Endothelial cell of umbilical vein (primary cell): Measurements from ENCODE around the gene B4GALNT1. TPM values are rescaled to one million over a fixed set of nuclear protein-coding genes. Genes with fewer than 3 reads are reported as not detected.
A peak's percentile ranks its signal among the peaks of the same experiment; 100 is the strongest.

Experiments
- BruUV-seq: library from RNA; stranded (reverse); fragments of 400-500 nt; replicated peaks from 2 replicates; lab custom pipeline; 2021; lab: Mats Ljungman, UMichigan
- CTCF ChIA-PET: fragments of 300-600, 350-600 bp; sonication (Branson Sonifier 250); formaldehyde crosslinking; loops from one replicate; lab custom pipeline; 2021; ENCODE audit warnings: antibody characterized with exemption, inconsistent platforms; lab: Charles Lee
- POLR2A ChIA-PET: fragments of 300-600, 350-600 bp; sonication (Branson Sonifier 250); formaldehyde crosslinking; loops from one replicate; lab custom pipeline; 2021; ENCODE audit warnings: antibody characterized with exemption, inconsistent platforms; lab: Charles Lee
- DNase-seq: peaks from one replicate; pipeline ENCODE4 v3.0.0-alpha.2; 2011; ENCODE audit warnings: low read depth, low spot score
- FAIRE-seq: peaks from 2 replicates; lab custom pipeline; 2011; peaks lifted over from hg19 to GRCh38; lab: Jason Lieb, UNC
- H2AFZ ChIP-seq: 2 replicates; pipeline ENCODE4 v1.6.0; 2012; ENCODE audit warnings: low read depth, low read length, control low read depth, inconsistent platforms
- H3K27ac ChIP-seq: 2 replicates; pipeline ENCODE4 v1.5.1; 2011; ENCODE audit warnings: low read depth, mild to moderate bottlenecking, control low read depth, low read length, moderate library complexity; ENCODE audit not compliant: insufficient read depth
- H3K27me3 ChIP-seq, 2 experiments: 2 replicates each; pipeline versions ENCODE4 v1.6.0 to v1.6.1; 2011; ENCODE audit warnings: low read length in 2 of 2, mixed read lengths in 1 of 2; ENCODE audit not compliant: control insufficient read depth in 2 of 2, insufficient read depth in 2 of 2
- H3K36me3 ChIP-seq, 2 experiments: 2 replicates in 1 of 2; 3 replicates in 1 of 2; pipeline ENCODE4 v1.5.1; 2011; ENCODE audit warnings: low read length in 2 of 2, mild to moderate bottlenecking in 1 of 2, moderate library complexity in 1 of 2; ENCODE audit not compliant: control insufficient read depth in 2 of 2, insufficient read depth in 2 of 2; ENCODE audit errors: extremely low read depth in 1 of 2
- H3K4me1 ChIP-seq: 3 replicates; pipeline ENCODE4 v1.5.1; 2011; ENCODE audit warnings: mild to moderate bottlenecking, low read length; ENCODE audit not compliant: control insufficient read depth, insufficient read depth; ENCODE audit errors: extremely low read depth
- H3K4me2 ChIP-seq: 2 replicates; pipeline ENCODE4 v1.6.1; 2011; ENCODE audit warnings: low read length, control low read depth, mixed read lengths; ENCODE audit not compliant: insufficient read depth
- H3K4me3 ChIP-seq, 3 experiments: fragments of 200-600 bp in 1 of 3; sonication (generic), shearing (Covaris generic) in 1 of 3; replicated peaks in 1 of 3; 2 replicates each; pipeline ENCODE4 v1.5.1; 2011 to 2016; ENCODE audit warnings: control low read depth in 3 of 3, low read length in 3 of 3, mild to moderate bottlenecking in 2 of 3, inconsistent platforms in 1 of 3, low read depth in 1 of 3, moderate library complexity in 1 of 3; ENCODE audit not compliant: insufficient read depth in 1 of 3
- H3K79me2 ChIP-seq: 2 replicates; pipeline ENCODE4 v1.6.0; 2012; ENCODE audit warnings: low read length, inconsistent platforms; ENCODE audit not compliant: control insufficient read depth, insufficient read depth
- H3K9ac ChIP-seq: replicated peaks from 2 replicates; pipeline ENCODE3; 2011; ENCODE audit warnings: low read length, control low read depth; ENCODE audit not compliant: insufficient read depth; ENCODE audit errors: extremely low read depth
- H3K9me1 ChIP-seq: replicated peaks from 3 replicates; pipeline ENCODE4 v1.6.0; 2011; ENCODE audit warnings: mild to moderate bottlenecking, low read length; ENCODE audit not compliant: control insufficient read depth, insufficient read depth; ENCODE audit errors: extremely low read depth
- H3K9me3 ChIP-seq: replicated peaks from 2 replicates; pipeline ENCODE4 v1.5.1; 2012; ENCODE audit warnings: low read length, inconsistent platforms; ENCODE audit not compliant: control insufficient read depth, insufficient read depth
- H4K20me1 ChIP-seq: replicated peaks from 2 replicates; pipeline ENCODE3; 2011; ENCODE audit warnings: mild to moderate bottlenecking, low read length; ENCODE audit not compliant: control insufficient read depth, insufficient read depth; ENCODE audit errors: extremely low read depth
- EZH2 ChIP-seq: IDR thresholded peaks from 2 replicates; pipeline ENCODE4 v1.6.1; 2012; ENCODE audit warnings: borderline replicate concordance, low read depth, mild to moderate bottlenecking, moderate library complexity, low read length, inconsistent platforms; ENCODE audit not compliant: severe bottlenecking
- GATA2 ChIP-seq: IDR thresholded peaks from 2 replicates; pipeline ENCODE4 v1.7.0; 2011; ENCODE audit warnings: low read depth, mild to moderate bottlenecking, moderate library complexity, mixed read lengths, low read length; ENCODE audit not compliant: insufficient read length, insufficient read depth
- JUN ChIP-seq: IDR thresholded peaks from 2 replicates; pipeline ENCODE4 v1.6.1; 2011; ENCODE audit warnings: borderline replicate concordance, low read depth; ENCODE audit not compliant: insufficient read length, insufficient read depth
- MYC ChIP-seq: IDR thresholded peaks from one replicate; pipeline ENCODE4 v1.6.1; 2011; ENCODE audit warnings: mild to moderate bottlenecking, low read depth, low read length
- dilution Hi-C: fragments of 300-500 bp; cut with MboI; formaldehyde crosslinking; loops from one replicate; pipeline ENCODE4 v1.15.0; 2019; ENCODE audit warnings: low sequenced_read_pairs; ENCODE audit not compliant: extremely low pct_ligation_motif_present
- intact Hi-C: fragments of 100-400 bp; cut with micrococcal nuclease; formaldehyde crosslinking; loops from one replicate; pipeline ENCODE4 v1.10.0; 2022
- polyA plus RNA-seq, 4 experiments: library from polyadenylated mRNA; depleted of rRNA in 3 of 4; stranded (reverse) in 3 of 4; unstranded in 1 of 4; fragments of >200 nt; gene quantifications; 2 replicates each; pipeline versions ENCODE4 v1.2.1 to v1.2.3, GENCODE V29; 2011 to 2012; ENCODE audit warnings: missing spikeins in 1 of 4
- total RNA-seq: library from RNA; stranded (reverse); gene quantifications from 2 replicates; pipeline ENCODE4 v1.2.3, GENCODE V29; 2021
- TF ChIP-seq, protein P1 (sequence below): IDR thresholded peaks from 2 replicates; pipeline ENCODE4 v1.6.1; 2011; ENCODE audit not compliant: insufficient read depth, insufficient read length

Gene B4GALNT1
- total and polyA plus RNA-seq, 2 donors (not counting 3 experiments of a cell fraction or from before 2014, with no cell fraction given), result 0.33 to 0.35 TPM

DNA sequence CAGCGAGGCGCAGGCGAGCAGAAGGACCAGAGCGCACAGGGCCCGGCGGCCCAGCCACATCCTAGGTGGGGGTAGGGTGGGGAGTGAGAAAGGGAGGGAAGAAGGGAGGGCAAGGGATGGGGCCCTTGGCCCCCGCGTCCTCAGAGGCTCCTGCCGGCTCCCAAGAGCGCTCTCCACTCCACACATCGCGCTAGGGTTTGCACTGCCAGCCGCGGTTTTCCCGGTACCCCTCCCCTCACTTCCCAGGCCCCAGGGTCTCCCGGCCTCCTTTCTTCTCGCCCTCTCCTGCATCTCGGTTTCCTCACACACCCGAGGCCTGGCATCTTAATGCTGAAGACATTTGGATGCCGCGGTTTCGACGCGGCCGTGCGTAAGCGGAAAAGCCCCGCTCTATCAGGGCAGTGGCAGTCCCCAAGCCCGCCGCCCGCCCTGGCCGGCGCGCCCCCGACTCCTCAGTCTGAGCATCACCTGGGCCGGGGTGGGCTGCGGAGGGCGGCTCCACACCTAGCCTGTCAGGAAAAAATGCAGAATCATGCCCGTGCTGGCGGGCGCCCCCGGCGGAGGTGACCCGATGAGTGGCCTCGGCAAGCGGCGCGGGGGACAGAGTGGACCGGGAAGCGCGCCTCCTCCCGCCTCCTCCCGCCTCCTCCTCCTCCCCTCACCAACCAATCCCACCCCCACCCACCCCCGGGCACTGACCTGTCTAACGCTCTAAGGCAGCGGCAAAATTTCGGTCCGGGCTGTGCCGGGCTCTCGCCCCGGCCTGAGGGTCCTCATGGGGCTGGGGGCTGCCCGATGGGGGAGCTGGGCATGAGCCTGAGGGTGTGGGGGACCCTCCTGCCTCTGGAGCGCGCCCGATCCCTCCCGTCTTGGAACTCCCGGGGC is 686 bp downstream of the B4GALNT1 start:
- H3K27me3 ChIP-seq, result peaks cover 31 to 47% of the 10 kb centered on the region in 2 experiments
- H3K9ac ChIP-seq, result no peak overlapping the region
- CTCF ChIA-PET, result interaction anchor here (0.6 to 6.8 kb wide), 25 partner anchors 10 to 174 kb away, joined by 3 to 126 read pairs (median 4); partner anchors contain the start of genes ARHGEF25, GLI1 and OS9
- FAIRE-seq, result no peak
- BruUV-seq, result no TSS peak
- H3K9me3 ChIP-seq, result no peaks in the 10 kb centered on the region
- peak overlapping the region; percentile 67 for H2AFZ ChIP-seq
- no peaks in the 10 kb centered on the region for H3K79me2 ChIP-seq
- H3K9me1 ChIP-seq, result no peaks in the 10 kb centered on the region
- intact Hi-C loops (no loop called here), dilution Hi-C loops (no loop called here)
- H3K4me1 ChIP-seq, result no peaks in the 10 kb centered on the region
- DNase-seq, result no peak
- peak overlapping the region in 2 of 3 experiments; percentile 24 to 36 for H3K4me3 ChIP-seq
- POLR2A ChIA-PET, result no interaction called here
- H4K20me1 ChIP-seq, result no peaks in the 10 kb centered on the region
- H3K36me3 ChIP-seq, result no peaks in the 10 kb centered on the region
- TF ChIP-seq JUN (no peak), MYC (no peak), GATA2 (no peak), EZH2 (peak; percentile 95)
- TF ChIP-seq, protein P1, sequence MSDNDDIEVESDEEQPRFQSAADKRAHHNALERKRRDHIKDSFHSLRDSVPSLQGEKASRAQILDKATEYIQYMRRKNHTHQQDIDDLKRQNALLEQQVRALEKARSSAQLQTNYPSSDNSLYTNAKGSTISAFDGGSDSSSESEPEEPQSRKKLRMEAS, result no peak
- no peak overlapping the region for H3K27ac ChIP-seq
- H3K4me2 ChIP-seq, result peak overlapping the region; percentile 66
